ENCODE measurements around the gene TSPAN17. TPM values are rescaled to one million over a fixed set of nuclear protein-coding genes. Genes with fewer than 3 reads are reported as not detected.

TSPAN17 gene
- total RNA-seq, 1 experiment from 2014 or later: 50.1 TPM

- Histone ChIP-seq H3K4me2 (ENCODE audit: low read length) (no peak overlapping the region), H3K27ac (ENCODE audit: low read depth, low read length) (no peak overlapping the region), H3K4me3 (replicated peaks in 1 of 2; ENCODE audit: low read depth in 1 of 2, low read length in 2 of 2) (no peak overlapping the region), H3K9me3 (ENCODE audit: control insufficient read depth in 1 of 2, insufficient read depth in 1 of 2, low read depth in 1 of 2, low read length in 2 of 2) (no peaks in the 10 kb centered on the region), H3K9me2 (ENCODE audit: insufficient read depth) (no peaks in the 10 kb centered on the region), H3K4me1 (ENCODE audit: control insufficient read depth in 1 of 2, insufficient read depth in 2 of 2, low read length in 2 of 2) (peaks cover 25 to 46% of the 10 kb centered on the region in 2 experiments), H3K36me3 (ENCODE audit: control insufficient read depth in 1 of 2, insufficient read depth in 2 of 2, low read length in 2 of 2) (no peaks in the 10 kb centered on the region), H3K79me2 (ENCODE audit: insufficient read depth, low read length) (peaks cover 19% of the 10 kb centered on the region; the same call in 1 of the 2 replicates), H3K27me3 (ENCODE audit: insufficient read depth, low read length) (no peaks in the 10 kb centered on the region), H3K9ac (ENCODE audit: low read length) (no peak overlapping the region), H2AFZ (ENCODE audit: low read depth, low read length, poor library complexity, severe bottlenecking) (no peak overlapping the region), H4K20me1 (ENCODE audit: insufficient read depth) (no peaks in the 10 kb centered on the region)
- TF ChIP-seq ATF3 (IDR thresholded peaks at IDR 0.05) (no peak), ZFX (IDR thresholded peaks at IDR 0.05) (no peak), MAX (IDR thresholded peaks at IDR 0.05) (no peak)
- RAD21 ChIA-PET (ENCODE audit: low non-redundant PET in 1 of 2, low total read pairs in 2 of 2, uncharacterized antibody in 2 of 2, unreplicated experiment in 2 of 2): no interaction called here
- intact Hi-C loops (cut with micrococcal nuclease): no loop called here
- ATAC-seq (no peak), DNase-seq (ENCODE audit: low read depth, low spot score) (no peak)
- CTCF ChIA-PET: no interaction called here
- POLR2A ChIA-PET: no interaction called here
- no TSS peak for BruUV-seq (replicated peaks)
Measured at GRCh38 chr5:176612008-176612407, 35.3 kb upstream of the TSPAN17 start.

GRCh38 chr5:176612855-176613254 lies 34.4 kb upstream of the TSPAN17 start:
- no peak overlapping the region for H3K27ac ChIP-seq (ENCODE audit: low read depth, low read length)
- H3K27me3 ChIP-seq (ENCODE audit: insufficient read depth, low read length): no peaks in the 10 kb centered on the region
- no peak for ATAC-seq
- no peaks in the 10 kb centered on the region for H3K9me3 ChIP-seq (ENCODE audit: control insufficient read depth in 1 of 2, insufficient read depth in 1 of 2, low read depth in 1 of 2, low read length in 2 of 2)
- RAD21 ChIA-PET (ENCODE audit: low non-redundant PET in 1 of 2, low total read pairs in 2 of 2, uncharacterized antibody in 2 of 2, unreplicated experiment in 2 of 2): no interaction called here
- no peak overlapping the region for H2AFZ ChIP-seq (ENCODE audit: low read depth, low read length, poor library complexity, severe bottlenecking)
- no peak for TF ChIP-seq ZNF274 (IDR thresholded peaks at IDR 0.05; ENCODE audit: low read depth, low read length)
- no peak for TF ChIP-seq EZH2 (IDR thresholded peaks at IDR 0.05)
- TF ChIP-seq REST (IDR thresholded peaks at IDR 0.05; ENCODE audit: low read depth): no peak
- no peak for TF ChIP-seq FOSL1 (IDR thresholded peaks at IDR 0.05; ENCODE audit: low read depth)
- no peak for TF ChIP-seq SIN3A (IDR thresholded peaks at IDR 0.05; ENCODE audit: low read depth)
- no peak for TF ChIP-seq TCF7L2 (IDR thresholded peaks at IDR 0.05; ENCODE audit: borderline replicate concordance, extremely low read depth, insufficient read depth, insufficient read length)
- no peak for TF ChIP-seq POLR2A (IDR thresholded peaks at IDR 0.05; ENCODE audit: borderline replicate concordance, extremely low read depth, insufficient read depth, insufficient read length)
- TF ChIP-seq MAX (IDR thresholded peaks at IDR 0.05): no peak
- TF ChIP-seq SP1 (IDR thresholded peaks at IDR 0.05; ENCODE audit: low read depth): no peak
- no peak for TF ChIP-seq EGR1 (IDR thresholded peaks at IDR 0.05; ENCODE audit: low read depth)
- no peak for TF ChIP-seq YY1 (IDR thresholded peaks at IDR 0.05; ENCODE audit: extremely low read depth, insufficient replicate concordance, low read depth, low read length)
- TF ChIP-seq ZBTB33 (IDR thresholded peaks at IDR 0.05; ENCODE audit: extremely low read depth, insufficient replicate concordance, low read length): no peak
- no peaks in the 10 kb centered on the region for H4K20me1 ChIP-seq (ENCODE audit: insufficient read depth)
- BruUV-seq (replicated peaks): no TSS peak
- no peak overlapping the region for H3K4me3 ChIP-seq (replicated peaks in 1 of 2; ENCODE audit: low read depth in 1 of 2, low read length in 2 of 2)
- H3K79me2 ChIP-seq (ENCODE audit: insufficient read depth, low read length): peaks cover 15% of the 10 kb centered on the region; the same call in 1 of the 2 replicates
- H3K4me2 ChIP-seq (ENCODE audit: low read length): no peak overlapping the region
- H3K36me3 ChIP-seq (ENCODE audit: control insufficient read depth in 1 of 2, insufficient read depth in 2 of 2, low read length in 2 of 2): no peaks in the 10 kb centered on the region
- no peaks in the 10 kb centered on the region for H3K9me2 ChIP-seq (ENCODE audit: insufficient read depth)
- DNase-seq (ENCODE audit: low read depth, low spot score): no peak
- POLR2A ChIA-PET: interaction anchor here (0.9 kb wide), 1 partner anchor 34 kb away, joined by 3 read pairs; the partner anchor contains the start of gene TSPAN17
- H3K9ac ChIP-seq (ENCODE audit: low read length): no peak overlapping the region
- CTCF ChIA-PET: no interaction called here
- intact Hi-C loops (cut with micrococcal nuclease): no loop called here
- peaks cover 25 to 46% of the 10 kb centered on the region in 2 experiments for H3K4me1 ChIP-seq (ENCODE audit: control insufficient read depth in 1 of 2, insufficient read depth in 2 of 2, low read length in 2 of 2)

Data from HCT116 (cell line).